Uterus (tissue), 2 donors: ENCODE data around the gene AGPAT4.

Source experiments
- CTCF ChIP-seq, 4 experiments: fragments of 200-600 bp in 2 of 4; fragments of 450-650 bp in 2 of 4; sonication (generic) in 2 of 4; IDR thresholded peaks; one replicate each; pipeline ENCODE4 v1.5.1; 2016 to 2019; ENCODE audit warnings: antibody characterized with exemption in 4 of 4, mild to moderate bottlenecking in 2 of 4, moderate library complexity in 1 of 4
- POLR2A ChIP-seq, 2 donors: fragments of 450-650 bp; IDR thresholded peaks; one replicate each; pipeline ENCODE4 v1.6.1; 2016; ENCODE audit warnings: antibody characterized with exemption in 2 of 2, mild to moderate bottlenecking in 1 of 2, moderate library complexity in 1 of 2

GRCh38 chr6:161166176-161166575, 107.7 kb downstream of the AGPAT4 start:
- TF ChIP-seq CTCF (IDR thresholded peaks at IDR 0.05), result no peak
- TF ChIP-seq POLR2A (IDR thresholded peaks at IDR 0.05), result no peak
